Nephron progenitor cell (in vitro differentiated cells): Measurements from ENCODE around the gene SELPLG.
A peak's percentile ranks its signal among the peaks of the same experiment; 100 is the strongest.

Source experiments
- DNase-seq: peaks from one replicate; pipeline ENCODE4 v3.0.0; 2021
- H3K27ac Mint-ChIP-seq: 2 replicates; pipeline ENCODE4 v1.8.0; 2021; ENCODE audit warnings: mild to moderate bottlenecking, moderate library complexity, mixed read lengths
- H3K27me3 Mint-ChIP-seq: 2 replicates; pipeline ENCODE4 v1.8.0; 2021; ENCODE audit warnings: mild to moderate bottlenecking, low read depth, mixed read lengths; ENCODE audit not compliant: poor library complexity
- H3K36me3 Mint-ChIP-seq: 2 replicates; pipeline ENCODE4 v1.8.0; 2021; ENCODE audit warnings: low read depth, mixed read lengths
- H3K4me1 Mint-ChIP-seq: 2 replicates; pipeline ENCODE4 v1.8.0; 2021; ENCODE audit warnings: mixed read lengths
- H3K4me3 Mint-ChIP-seq: 2 replicates; pipeline ENCODE4 v1.8.0; 2021; ENCODE audit warnings: mild to moderate bottlenecking, moderate library complexity, mixed read lengths
- H3K9me3 Mint-ChIP-seq: 2 replicates; pipeline ENCODE4 v1.8.0; 2021; ENCODE audit warnings: mild to moderate bottlenecking, moderate library complexity, mixed read lengths
- TF ChIP-seq, protein P1 (sequence below): fragments of 200-600 bp; sonication (generic); IDR thresholded peaks from 2 replicates; pipeline ENCODE4 v1.5.0; 2021; ENCODE audit warnings: antibody characterized with exemption

The SELPLG gene

DNA sequence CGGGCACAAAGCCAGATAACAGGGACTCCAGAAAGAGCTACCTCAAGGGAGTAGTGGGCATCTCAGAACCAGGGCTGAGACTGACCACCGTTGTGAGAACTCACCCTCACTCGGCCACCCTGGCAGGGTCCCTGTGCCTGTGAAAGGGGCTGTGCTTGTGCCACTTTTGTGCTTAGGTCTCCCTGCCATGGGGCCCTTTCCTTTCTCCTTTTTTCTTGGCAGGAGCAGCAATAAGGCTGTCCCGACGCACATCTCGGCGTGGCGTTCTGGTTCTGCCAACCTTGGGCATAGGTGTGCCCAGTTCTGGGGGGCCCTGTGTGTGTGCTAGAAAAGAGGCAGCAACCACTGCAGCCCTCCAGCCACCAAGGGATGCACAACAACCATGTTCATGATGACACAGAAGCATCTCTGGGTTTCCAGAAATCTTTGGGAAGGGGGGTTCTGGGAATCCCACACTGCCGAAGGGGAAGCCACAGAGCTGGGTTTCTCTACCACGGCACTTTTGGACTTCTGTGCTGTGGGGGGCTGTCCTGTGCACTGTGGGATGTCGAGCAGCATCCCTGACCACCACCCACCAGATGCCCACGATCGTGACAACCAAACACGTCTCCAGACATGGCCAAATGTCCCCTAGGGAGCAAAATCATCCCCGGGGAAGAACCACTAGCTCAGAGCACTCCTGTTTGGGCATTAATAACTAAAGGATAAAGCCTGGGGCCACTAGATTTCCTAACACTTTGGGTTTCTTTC is 22.7 kb downstream of the SELPLG start:
- peaks cover 35% of the 10 kb centered on the region for H3K4me1 Mint-ChIP-seq
- no peak for DNase-seq
- TF ChIP-seq, protein P1, sequence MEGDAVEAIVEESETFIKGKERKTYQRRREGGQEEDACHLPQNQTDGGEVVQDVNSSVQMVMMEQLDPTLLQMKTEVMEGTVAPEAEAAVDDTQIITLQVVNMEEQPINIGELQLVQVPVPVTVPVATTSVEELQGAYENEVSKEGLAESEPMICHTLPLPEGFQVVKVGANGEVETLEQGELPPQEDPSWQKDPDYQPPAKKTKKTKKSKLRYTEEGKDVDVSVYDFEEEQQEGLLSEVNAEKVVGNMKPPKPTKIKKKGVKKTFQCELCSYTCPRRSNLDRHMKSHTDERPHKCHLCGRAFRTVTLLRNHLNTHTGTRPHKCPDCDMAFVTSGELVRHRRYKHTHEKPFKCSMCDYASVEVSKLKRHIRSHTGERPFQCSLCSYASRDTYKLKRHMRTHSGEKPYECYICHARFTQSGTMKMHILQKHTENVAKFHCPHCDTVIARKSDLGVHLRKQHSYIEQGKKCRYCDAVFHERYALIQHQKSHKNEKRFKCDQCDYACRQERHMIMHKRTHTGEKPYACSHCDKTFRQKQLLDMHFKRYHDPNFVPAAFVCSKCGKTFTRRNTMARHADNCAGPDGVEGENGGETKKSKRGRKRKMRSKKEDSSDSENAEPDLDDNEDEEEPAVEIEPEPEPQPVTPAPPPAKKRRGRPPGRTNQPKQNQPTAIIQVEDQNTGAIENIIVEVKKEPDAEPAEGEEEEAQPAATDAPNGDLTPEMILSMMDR, result no peak
- no peaks in the 10 kb centered on the region for H3K36me3 Mint-ChIP-seq
- H3K9me3 Mint-ChIP-seq, result peaks cover under 1% of the 10 kb centered on the region
- H3K27ac Mint-ChIP-seq, result no peak overlapping the region
- peaks cover 4% of the 10 kb centered on the region for H3K27me3 Mint-ChIP-seq
- no peak overlapping the region for H3K4me3 Mint-ChIP-seq

DNA sequence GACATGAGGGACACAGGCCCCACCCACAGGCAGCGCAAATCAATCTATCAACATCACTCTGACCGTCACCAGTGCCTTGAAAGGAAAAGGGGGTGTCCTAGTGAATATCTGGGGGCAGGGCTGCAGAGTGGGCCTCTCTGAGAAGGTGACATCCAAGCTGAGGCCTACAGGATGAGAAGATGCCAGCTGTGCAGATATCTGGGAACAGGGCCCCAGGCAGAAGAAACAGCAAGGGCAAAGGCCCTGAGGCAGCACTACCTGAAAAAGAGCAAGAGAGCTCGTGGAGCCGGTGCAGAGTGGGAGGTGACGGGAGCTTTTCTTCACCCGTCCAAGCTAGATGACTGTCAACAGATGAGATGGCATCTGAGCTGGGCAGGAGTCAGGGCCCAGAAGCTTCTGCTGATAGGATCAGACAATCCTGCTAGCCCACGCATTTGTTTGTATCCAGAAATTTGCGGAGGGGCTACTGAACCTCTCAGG is 23.3 kb downstream of the SELPLG start:
- Mint-ChIP-seq H3K4me1 (peaks cover 42% of the 10 kb centered on the region), H3K9me3 (no peaks in the 10 kb centered on the region), H3K36me3 (no peaks in the 10 kb centered on the region), H3K4me3 (no peak overlapping the region), H3K27me3 (peaks cover 3% of the 10 kb centered on the region), H3K27ac (no peak overlapping the region)
- no peak for DNase-seq
- TF ChIP-seq, protein P1, result no peak

DNA sequence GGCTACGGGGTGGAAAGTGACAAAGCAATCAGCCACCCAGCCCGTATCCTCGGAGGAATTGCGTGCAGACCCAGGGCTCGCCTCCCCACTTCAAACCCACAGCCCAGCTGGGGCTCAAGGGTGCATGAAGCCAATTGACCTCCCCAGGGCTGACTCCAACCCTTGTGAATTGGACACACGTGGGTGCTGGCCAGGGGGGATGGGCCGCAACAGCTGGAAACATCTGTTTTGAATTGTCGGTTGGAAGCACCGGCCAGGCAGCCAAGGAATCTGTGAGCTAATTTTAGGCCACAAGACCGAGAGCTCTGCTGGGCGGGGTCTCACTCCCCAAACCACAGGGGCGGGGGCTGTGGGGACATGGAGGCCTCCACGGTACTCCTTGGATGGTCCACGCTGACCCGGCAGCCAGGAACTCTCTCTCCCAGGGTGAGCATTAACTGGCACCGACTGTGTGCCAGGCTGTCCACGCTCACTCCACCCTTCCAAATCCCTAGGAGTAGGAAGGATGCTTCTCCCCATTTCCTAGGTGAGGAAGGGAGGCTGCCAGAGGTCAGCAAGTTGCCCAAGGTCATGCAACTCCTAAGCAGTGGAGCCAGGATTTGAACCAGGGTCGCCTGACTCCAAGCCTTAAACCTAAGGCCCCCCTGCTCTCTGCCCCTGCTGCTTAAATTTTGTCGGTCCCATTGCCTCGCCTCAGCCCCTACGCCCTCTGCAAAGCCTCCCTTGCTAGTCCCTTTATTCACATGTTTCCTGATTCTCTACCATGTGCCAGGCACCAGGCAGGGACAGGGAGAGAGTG is 24.0 kb downstream of the SELPLG start:
- TF ChIP-seq, protein P1, result no peak
- no peaks in the 10 kb centered on the region for H3K36me3 Mint-ChIP-seq
- no peak overlapping the region for H3K27ac Mint-ChIP-seq
- no peaks in the 10 kb centered on the region for H3K9me3 Mint-ChIP-seq
- H3K4me3 Mint-ChIP-seq, result no peak overlapping the region
- peaks cover 48% of the 10 kb centered on the region for H3K4me1 Mint-ChIP-seq
- peaks cover 6% of the 10 kb centered on the region for H3K27me3 Mint-ChIP-seq
- no peak for DNase-seq

DNA sequence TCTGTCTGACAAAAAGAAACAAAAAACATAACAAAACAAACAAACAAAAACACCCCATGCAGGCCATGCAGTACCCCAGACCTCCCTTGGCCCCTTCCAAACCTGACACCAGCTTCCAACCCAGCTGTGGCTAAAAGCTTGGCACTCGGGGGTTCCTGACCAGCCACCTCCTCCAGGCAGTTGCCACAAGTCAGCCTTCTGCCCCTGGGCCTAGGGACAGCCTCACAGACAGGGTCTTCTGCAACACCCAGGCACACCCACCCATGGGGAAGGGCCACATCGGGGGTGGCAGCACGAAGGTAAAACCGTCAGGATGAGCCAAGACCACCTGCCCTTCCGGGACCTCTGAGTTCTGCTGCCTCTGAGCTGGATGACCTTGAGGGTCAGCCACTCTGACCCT is 25.1 kb downstream of the SELPLG start:
- H3K4me3 Mint-ChIP-seq, result no peak overlapping the region
- no peak for DNase-seq
- H3K27me3 Mint-ChIP-seq, result peaks cover 7% of the 10 kb centered on the region
- peaks cover 59% of the 10 kb centered on the region for H3K4me1 Mint-ChIP-seq
- H3K36me3 Mint-ChIP-seq, result no peaks in the 10 kb centered on the region
- H3K9me3 Mint-ChIP-seq, result no peaks in the 10 kb centered on the region
- TF ChIP-seq, protein P1, result no peak
- H3K27ac Mint-ChIP-seq, result no peak overlapping the region

DNA sequence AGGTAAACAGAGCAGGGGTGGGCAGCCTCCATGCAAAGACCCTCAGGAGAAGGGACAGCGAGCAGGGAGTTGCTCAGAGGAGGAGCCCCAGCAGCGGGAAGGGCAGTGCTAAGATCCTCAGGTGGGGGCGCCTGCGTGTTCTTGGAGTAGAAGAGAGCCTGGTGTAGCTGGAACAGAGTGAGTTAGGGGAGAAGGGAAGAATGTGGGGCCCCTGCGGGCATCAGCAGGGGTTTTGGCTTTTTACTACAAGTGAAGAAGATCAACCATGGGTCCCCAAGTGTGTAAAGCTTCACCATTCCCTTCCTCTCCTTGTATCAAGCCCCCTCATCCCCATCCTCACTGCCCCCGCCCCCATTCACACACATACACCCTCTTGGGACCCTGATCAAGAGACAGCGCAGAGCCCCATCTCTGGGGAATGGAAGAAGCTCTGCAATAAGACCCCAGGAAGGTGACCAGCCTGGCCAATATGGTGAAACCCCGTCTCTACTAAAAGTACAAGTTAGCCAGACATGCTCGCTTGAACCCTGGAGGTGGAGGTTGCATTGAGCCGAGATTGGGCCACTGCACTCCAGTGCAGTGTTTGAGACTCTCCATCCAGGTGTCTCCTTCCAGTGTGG is 25.6 kb downstream of the SELPLG start:
- Mint-ChIP-seq H3K9me3 (no peaks in the 10 kb centered on the region), H3K27ac (peak overlapping the region; percentile 66), H3K36me3 (no peaks in the 10 kb centered on the region), H3K4me1 (peaks cover 55% of the 10 kb centered on the region), H3K4me3 (no peak overlapping the region), H3K27me3 (peaks cover 7% of the 10 kb centered on the region)
- TF ChIP-seq, protein P1, result no peak
- no peak for DNase-seq
